ENCODE data around the gene RASAL2. TPM values are rescaled to one million over a fixed set of nuclear protein-coding genes. Genes with fewer than 3 reads are reported as not detected.

RASAL2 gene
- total and polyA plus RNA-seq, 12 donors: 2.4 to 31.5 (median 15.0) TPM

DNA sequence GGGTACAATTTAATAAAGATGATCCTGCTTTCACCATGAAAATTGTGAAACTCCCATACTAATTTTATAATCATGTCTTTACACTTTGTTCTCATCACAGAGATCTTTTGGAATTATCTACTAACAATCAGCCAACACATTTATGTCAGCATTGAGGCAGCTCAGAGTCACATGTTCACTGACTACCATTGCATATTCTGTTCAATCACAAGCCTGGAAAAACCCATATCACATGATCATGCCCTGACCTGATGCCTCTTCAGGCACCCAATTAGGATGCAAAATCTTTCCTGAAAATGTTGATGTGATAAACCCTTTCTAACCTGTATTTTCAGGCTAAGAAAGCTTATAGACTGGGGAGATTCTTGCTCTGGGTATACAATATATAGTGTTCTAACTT is 21.6 kb upstream of the RASAL2 start:
- Histone ChIP-seq H3K27me3 (no peaks in the 10 kb centered on the region), H3K4me1 (replicated peaks in 1 of 2) (no peaks in the 10 kb centered on the region), H3K9me3 (replicated peaks in 1 of 3) (no peaks in the 10 kb centered on the region), H3K27ac (no peak overlapping the region), H3K36me3 (replicated peaks in 1 of 2) (no peaks in the 10 kb centered on the region), H3K4me3 (no peak overlapping the region)
- DNase-seq: no peak
- no peak for TF ChIP-seq POLR2A (IDR thresholded peaks at IDR 0.05)
- TF ChIP-seq, protein P1, sequence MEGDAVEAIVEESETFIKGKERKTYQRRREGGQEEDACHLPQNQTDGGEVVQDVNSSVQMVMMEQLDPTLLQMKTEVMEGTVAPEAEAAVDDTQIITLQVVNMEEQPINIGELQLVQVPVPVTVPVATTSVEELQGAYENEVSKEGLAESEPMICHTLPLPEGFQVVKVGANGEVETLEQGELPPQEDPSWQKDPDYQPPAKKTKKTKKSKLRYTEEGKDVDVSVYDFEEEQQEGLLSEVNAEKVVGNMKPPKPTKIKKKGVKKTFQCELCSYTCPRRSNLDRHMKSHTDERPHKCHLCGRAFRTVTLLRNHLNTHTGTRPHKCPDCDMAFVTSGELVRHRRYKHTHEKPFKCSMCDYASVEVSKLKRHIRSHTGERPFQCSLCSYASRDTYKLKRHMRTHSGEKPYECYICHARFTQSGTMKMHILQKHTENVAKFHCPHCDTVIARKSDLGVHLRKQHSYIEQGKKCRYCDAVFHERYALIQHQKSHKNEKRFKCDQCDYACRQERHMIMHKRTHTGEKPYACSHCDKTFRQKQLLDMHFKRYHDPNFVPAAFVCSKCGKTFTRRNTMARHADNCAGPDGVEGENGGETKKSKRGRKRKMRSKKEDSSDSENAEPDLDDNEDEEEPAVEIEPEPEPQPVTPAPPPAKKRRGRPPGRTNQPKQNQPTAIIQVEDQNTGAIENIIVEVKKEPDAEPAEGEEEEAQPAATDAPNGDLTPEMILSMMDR (IDR thresholded peaks at IDR 0.05): no peak
- intact Hi-C loops (cut with DNase I): no loop called here

DNA sequence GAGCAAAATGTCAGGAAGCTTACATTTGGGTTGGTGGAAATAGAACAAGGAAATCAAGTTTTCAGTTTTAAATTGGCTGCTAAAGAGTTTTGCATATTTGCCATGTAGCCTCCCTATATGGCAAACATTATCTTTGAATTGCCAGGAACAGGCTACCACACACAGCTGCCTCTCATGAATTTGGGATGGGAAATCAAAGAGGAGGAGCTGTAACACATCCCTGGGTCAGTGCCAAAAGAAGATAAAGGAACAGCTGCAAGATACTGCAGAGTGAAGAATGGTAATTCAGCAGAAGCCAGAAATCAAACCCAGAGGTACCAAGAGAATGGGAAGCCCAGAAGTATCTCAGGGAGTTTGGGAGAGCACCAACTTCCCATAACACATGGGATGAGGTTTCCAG is 18.6 kb upstream of the RASAL2 start:
- DNase-seq: no peak
- no peak overlapping the region for H3K27ac ChIP-seq
- TF ChIP-seq, protein P1 (IDR thresholded peaks at IDR 0.05): no peak
- TF ChIP-seq POLR2A (IDR thresholded peaks at IDR 0.05): no peak
- no peaks in the 10 kb centered on the region for H3K27me3 ChIP-seq
- H3K9me3 ChIP-seq (replicated peaks in 1 of 3): no peaks in the 10 kb centered on the region
- intact Hi-C loops (cut with DNase I): no loop called here
- H3K4me3 ChIP-seq: no peak overlapping the region
- H3K36me3 ChIP-seq (replicated peaks in 1 of 2): no peaks in the 10 kb centered on the region
- H3K4me1 ChIP-seq (replicated peaks in 1 of 2): no peaks in the 10 kb centered on the region

DNA sequence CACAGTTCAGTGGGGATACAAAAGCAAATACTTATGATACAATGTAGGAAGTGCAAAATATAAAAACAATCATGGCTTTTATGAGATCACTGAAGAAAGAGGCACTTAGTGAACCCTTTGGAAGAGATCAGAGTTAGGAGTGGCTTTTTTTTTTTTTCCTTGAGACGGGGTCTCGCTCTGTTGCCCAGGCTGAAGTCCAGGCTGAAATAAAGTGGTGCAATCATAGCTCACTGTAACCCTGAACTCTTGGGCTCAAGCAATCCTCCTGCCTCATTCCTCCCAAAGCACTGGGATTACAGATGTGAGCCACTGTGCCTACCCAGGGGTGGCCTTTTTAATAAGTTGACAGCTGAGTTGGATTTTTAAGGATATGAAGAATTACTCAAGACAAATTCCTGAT is 17.3 kb upstream of the RASAL2 start:
- DNase-seq: no peak
- no peaks in the 10 kb centered on the region for H3K4me1 ChIP-seq (replicated peaks in 1 of 2)
- H3K27me3 ChIP-seq: no peaks in the 10 kb centered on the region
- no peaks in the 10 kb centered on the region for H3K36me3 ChIP-seq (replicated peaks in 1 of 2)
- TF ChIP-seq, protein P1 (IDR thresholded peaks at IDR 0.05): no peak
- TF ChIP-seq POLR2A (IDR thresholded peaks at IDR 0.05): no peak
- H3K4me3 ChIP-seq: no peak overlapping the region
- WGBS, 4 donors: 64 to 92% (median 84%) methylated on average over 2 of the region's 2 CpGs
- no peak overlapping the region for H3K27ac ChIP-seq
- intact Hi-C loops (cut with DNase I): no loop called here
- no peaks in the 10 kb centered on the region for H3K9me3 ChIP-seq (replicated peaks in 1 of 3)

DNA sequence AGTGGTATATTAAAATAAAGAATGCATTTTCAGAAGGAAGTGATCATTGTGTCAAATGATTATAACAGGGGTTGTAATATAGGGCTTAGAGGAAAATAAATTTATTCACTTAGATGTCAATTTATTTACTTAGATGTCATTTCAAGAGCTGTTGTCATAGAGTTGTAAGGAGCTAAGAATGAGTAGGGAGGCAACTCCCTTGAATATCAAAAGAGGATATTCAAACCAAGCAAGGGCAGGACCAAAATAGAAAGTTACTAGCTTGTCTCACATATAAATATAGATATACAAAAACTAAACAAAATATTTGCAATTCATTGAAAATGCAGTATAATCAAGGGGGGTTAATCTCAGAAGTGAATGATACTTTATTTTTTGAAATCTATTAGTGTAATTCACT is 16.0 kb upstream of the RASAL2 start:
- no peaks in the 10 kb centered on the region for H3K27me3 ChIP-seq
- H3K27ac ChIP-seq: no peak overlapping the region
- DNase-seq: no peak
- TF ChIP-seq POLR2A (IDR thresholded peaks at IDR 0.05): no peak
- TF ChIP-seq, protein P1 (IDR thresholded peaks at IDR 0.05): no peak
- H3K4me3 ChIP-seq: no peak overlapping the region
- H3K9me3 ChIP-seq (replicated peaks in 1 of 3): no peaks in the 10 kb centered on the region
- intact Hi-C loops (cut with DNase I): no loop called here
- no peaks in the 10 kb centered on the region for H3K4me1 ChIP-seq (replicated peaks in 1 of 2)
- H3K36me3 ChIP-seq (replicated peaks in 1 of 2): no peaks in the 10 kb centered on the region

Measured in adrenal gland (tissue), 12 donors.